ENCODE measurements around the gene TSPY2.
"Not testable (repeated sequence)": the region's sequence is repeated elsewhere in the genome, so short reads cannot be mapped to it uniquely, and the experiment has no call there.

The TSPY2 gene
- long read RNA-seq, donor 1: 0 reads
- long read RNA-seq, donor 2: 0 reads
- long read RNA-seq, donor 3: 0 reads
- long read RNA-seq, donor 4: 0 reads
- long read RNA-seq, donor 5: 0 reads
- long read RNA-seq, donor 6: 0 reads
- long read RNA-seq, donor 7: 0 reads
- long read RNA-seq, donor 8: 0 reads

- not testable (repeated sequence) for DNase-seq
These were observed at the start of gene TSPY2 for GRCh38 chrY:6245923-6246322. Gene TSPY2, plus strand, starts transcription at chrY:6246223. Its CDS starts 46 bp downstream, at chrY:6246269.

GRCh38 chrY:6209565-6209964, 36.5 kb upstream of the TSPY2 start:
- not testable (repeated sequence) for DNase-seq

GRCh38 chrY:6217045-6217444, 29.0 kb upstream of the TSPY2 start:
- DNase-seq: not testable (repeated sequence)

- DNase-seq: not testable (repeated sequence)
These were observed 23.8 kb downstream of the TSPY2 start for GRCh38 chrY:6269839-6270238.

All from right kidney (tissue), 9 donors.